ENCODE results near the gene CAPN9.
"Not testable (repeated sequence)": the region's sequence is repeated elsewhere in the genome, so short reads cannot be mapped to it uniquely, and the experiment has no call there.

- TF ChIP-seq CTCF, POLR2A (IDR thresholded peaks at IDR 0.05): not testable (repeated sequence)
Observed at GRCh38 chr1:230721849-230722522, 25.2 kb upstream of the CAPN9 start.

All from thyroid gland (tissue), 4 donors.